Stimulated activated effector memory CD8-positive, alpha-beta T cell treated with anti-CD3 and anti-CD28 coated beads, Interleukin-12 subunit alpha, Interleukin-12 subunit beta, amount 100 ng/mL, for 72 hours (primary cell): Measurements from ENCODE around the gene ODAPH.

ENCODE experiments used
- ATAC-seq: fragments of 150-1000 bp; cut with Tn5 transposase; 2 replicates; pipeline ENCODE4 v1.10.0; 2021
- DNase-seq, 2 donors: peaks; one replicate each; pipeline ENCODE4 v3.0.0; 2021 to 2022; ENCODE audit warnings: low spot score in 2 of 2
- H3K27ac Mint-ChIP-seq: one replicate; pipeline ENCODE4 v1.8.0; 2022; ENCODE audit warnings: mild to moderate bottlenecking, mixed read lengths
- H3K36me3 Mint-ChIP-seq: one replicate; pipeline ENCODE4 v1.8.0; 2022; ENCODE audit warnings: mild to moderate bottlenecking, mixed read lengths
- H3K4me1 Mint-ChIP-seq: one replicate; pipeline ENCODE4 v1.8.0; 2022; ENCODE audit warnings: mixed read lengths
- H3K4me3 Mint-ChIP-seq: one replicate; pipeline ENCODE4 v1.8.0; 2022; ENCODE audit warnings: mild to moderate bottlenecking, mixed read lengths
- H3K9me3 Mint-ChIP-seq: one replicate; pipeline ENCODE4 v1.8.0; 2022; ENCODE audit warnings: mixed read lengths

Gene ODAPH

DNA sequence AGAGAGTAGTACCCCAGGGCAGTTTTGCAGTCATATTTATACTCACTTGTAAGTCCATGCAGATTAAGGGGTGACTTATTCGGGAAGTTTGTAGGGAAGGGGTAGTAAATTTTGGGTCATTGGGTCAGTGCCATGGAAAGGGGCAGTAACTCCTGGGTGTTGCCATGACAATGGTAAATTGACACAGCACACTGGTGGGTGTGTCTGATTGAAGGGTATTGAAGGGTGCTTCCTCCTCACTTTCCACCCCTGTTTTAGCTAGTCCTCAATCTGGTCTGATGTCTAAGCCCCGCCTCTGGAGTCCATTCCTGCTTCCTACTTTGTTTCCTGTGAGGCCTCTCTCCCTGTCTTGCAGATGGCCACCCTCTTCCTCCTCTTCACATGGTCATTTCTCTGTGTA, 11.9 kb downstream of the ODAPH start:
- H3K36me3 Mint-ChIP-seq = no peaks in the 10 kb centered on the region
- H3K4me3 Mint-ChIP-seq = no peak overlapping the region
- H3K27ac Mint-ChIP-seq = peak overlapping the region; percentile 9
- no peaks in the 10 kb centered on the region for H3K9me3 Mint-ChIP-seq
- ATAC-seq (no peak), DNase-seq (no peak)
- peaks cover 11% of the 10 kb centered on the region for H3K4me1 Mint-ChIP-seq

DNA sequence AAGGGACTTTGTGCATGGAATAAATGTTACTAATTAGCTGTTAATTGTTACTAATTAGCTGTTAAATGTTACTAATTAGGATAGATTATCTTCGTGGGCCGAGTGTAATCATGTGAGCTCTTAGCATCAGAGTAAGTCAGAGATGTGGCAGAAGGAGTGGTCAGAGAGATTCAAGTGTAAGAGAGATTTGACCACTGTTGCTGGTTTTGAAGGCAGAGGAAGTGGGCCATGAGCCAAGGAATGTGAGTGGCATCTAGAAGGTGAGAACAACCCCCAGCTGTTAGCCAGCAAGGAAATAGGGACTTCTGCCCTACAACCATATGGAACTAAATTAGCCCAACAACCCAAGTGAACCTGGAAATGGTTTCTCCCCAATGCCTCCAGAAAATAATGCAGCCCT, 28.2 kb downstream of the ODAPH start:
- ATAC-seq = no peak
- H3K4me3 Mint-ChIP-seq = no peak overlapping the region
- H3K36me3 Mint-ChIP-seq = no peaks in the 10 kb centered on the region
- no peak overlapping the region for H3K27ac Mint-ChIP-seq
- H3K9me3 Mint-ChIP-seq = peaks cover 4% of the 10 kb centered on the region
- H3K4me1 Mint-ChIP-seq = no peaks in the 10 kb centered on the region
- DNase-seq = no peak

- DNase-seq (no peak), ATAC-seq (no peak)
- H3K9me3 Mint-ChIP-seq = no peaks in the 10 kb centered on the region
- H3K27ac Mint-ChIP-seq = no peak overlapping the region
- no peaks in the 10 kb centered on the region for H3K4me1 Mint-ChIP-seq
- peaks cover 4% of the 10 kb centered on the region for H3K36me3 Mint-ChIP-seq
- no peak overlapping the region for H3K4me3 Mint-ChIP-seq
These were observed 37.5 kb downstream of the ODAPH start for GRCh38 chr4:75593393-75593792.

DNA sequence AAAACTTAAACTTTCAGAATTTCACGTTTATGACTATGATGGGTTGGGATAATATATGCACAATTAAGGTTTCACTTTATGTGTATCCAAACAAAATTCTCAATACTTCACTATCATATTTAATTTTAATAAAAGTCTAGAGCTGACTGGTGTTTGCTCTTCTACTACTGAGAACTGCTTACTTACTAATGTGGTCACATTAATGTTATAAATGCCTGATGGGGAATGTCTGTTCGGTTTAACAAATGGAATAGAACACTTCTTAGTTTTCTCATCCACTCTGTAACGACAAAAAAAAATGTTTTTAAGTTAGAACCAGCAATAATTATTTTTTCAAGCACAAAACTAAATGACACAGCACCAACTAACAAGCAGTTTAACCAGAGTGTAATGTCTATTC, 40.2 kb downstream of the ODAPH start:
- H3K4me3 Mint-ChIP-seq = no peak overlapping the region
- ATAC-seq (no peak), DNase-seq (no peak)
- H3K27ac Mint-ChIP-seq = no peak overlapping the region
- peaks cover 4% of the 10 kb centered on the region for H3K36me3 Mint-ChIP-seq
- no peaks in the 10 kb centered on the region for H3K4me1 Mint-ChIP-seq
- H3K9me3 Mint-ChIP-seq = no peaks in the 10 kb centered on the region

DNA sequence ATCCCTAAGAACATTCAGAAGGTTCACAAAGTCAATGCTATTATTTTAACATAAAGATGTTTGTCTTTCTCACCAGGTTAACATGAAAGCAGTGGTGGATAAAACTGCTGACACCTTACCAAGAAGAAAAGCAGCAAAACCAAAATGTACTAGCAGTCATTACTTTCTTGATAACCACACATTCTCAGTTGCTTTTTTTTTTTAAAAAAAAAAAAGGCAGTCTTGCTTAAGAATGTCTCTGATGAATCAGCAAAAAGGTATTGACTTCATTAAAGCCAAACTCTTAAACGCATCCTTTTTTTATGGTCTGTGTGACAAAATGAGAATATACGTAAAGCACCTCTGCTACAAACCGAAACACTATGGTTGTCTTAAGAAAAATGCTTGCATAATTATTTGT, 42.5 kb downstream of the ODAPH start:
- DNase-seq (no peak), ATAC-seq (peak; percentile 93)
- Mint-ChIP-seq H3K4me1 (no peaks in the 10 kb centered on the region), H3K27ac (no peak overlapping the region), H3K4me3 (no peak overlapping the region), H3K36me3 (peaks cover 4% of the 10 kb centered on the region), H3K9me3 (no peaks in the 10 kb centered on the region)

GRCh38 chr4:75599647-75600046, 43.8 kb downstream of the ODAPH start:
- Mint-ChIP-seq H3K4me1 (no peaks in the 10 kb centered on the region), H3K9me3 (no peaks in the 10 kb centered on the region), H3K27ac (no peak overlapping the region), H3K36me3 (peaks cover 4% of the 10 kb centered on the region), H3K4me3 (no peak overlapping the region)
- ATAC-seq = no peak
- DNase-seq = no peak

DNA sequence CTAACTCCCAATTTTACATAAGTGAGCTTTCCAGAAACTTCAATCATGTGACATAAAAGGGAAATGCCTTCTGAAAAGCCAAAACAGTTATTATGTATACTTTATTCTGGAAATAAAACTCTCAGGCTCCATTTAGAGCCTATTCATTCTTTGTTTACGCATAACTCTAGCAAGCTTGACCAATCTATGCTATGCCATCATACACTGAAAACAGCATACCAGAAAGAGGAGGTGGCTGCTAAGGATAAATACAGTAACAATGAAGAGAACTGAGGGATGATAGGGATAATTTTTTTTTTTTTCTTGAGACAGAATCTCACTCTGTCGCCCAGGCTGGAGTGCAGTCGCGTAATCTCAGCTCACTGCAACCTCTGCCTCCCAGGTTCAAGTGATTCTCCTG, 50.1 kb downstream of the ODAPH start:
- Mint-ChIP-seq H3K4me1 (no peaks in the 10 kb centered on the region), H3K36me3 (no peaks in the 10 kb centered on the region), H3K4me3 (no peak overlapping the region), H3K27ac (no peak overlapping the region), H3K9me3 (no peaks in the 10 kb centered on the region)
- ATAC-seq (no peak), DNase-seq (no peak)

GRCh38 chr4:75612306-75612705, 56.4 kb downstream of the ODAPH start:
- H3K4me1 Mint-ChIP-seq = no peaks in the 10 kb centered on the region
- no peaks in the 10 kb centered on the region for H3K36me3 Mint-ChIP-seq
- DNase-seq = no peak
- ATAC-seq = no peak
- no peaks in the 10 kb centered on the region for H3K9me3 Mint-ChIP-seq
- H3K4me3 Mint-ChIP-seq = no peak overlapping the region
- no peak overlapping the region for H3K27ac Mint-ChIP-seq
